SU-DHL-6 (cell line): Measurements from ENCODE around the gene PELI3.

ENCODE experiments used
- CTCF ChIP-seq: fragments of 200-600 bp; sonication (generic); IDR thresholded peaks from one replicate; pipeline ENCODE4 v1.5.1; 2017; ENCODE audit warnings: antibody characterized with exemption, mild to moderate bottlenecking, low read length, moderate library complexity; ENCODE audit not compliant: insufficient read depth, poor library complexity, severe bottlenecking
- EZH2phosphoT487 ChIP-seq: fragments of 200-600 bp; sonication (generic), shearing (Covaris generic); conservative IDR thresholded peaks from 2 replicates; pipeline ENCODE4 v1.6.1; 2018; ENCODE audit warnings: mild to moderate bottlenecking, antibody characterized with exemption, low read length, moderate library complexity, mixed read lengths

DNA sequence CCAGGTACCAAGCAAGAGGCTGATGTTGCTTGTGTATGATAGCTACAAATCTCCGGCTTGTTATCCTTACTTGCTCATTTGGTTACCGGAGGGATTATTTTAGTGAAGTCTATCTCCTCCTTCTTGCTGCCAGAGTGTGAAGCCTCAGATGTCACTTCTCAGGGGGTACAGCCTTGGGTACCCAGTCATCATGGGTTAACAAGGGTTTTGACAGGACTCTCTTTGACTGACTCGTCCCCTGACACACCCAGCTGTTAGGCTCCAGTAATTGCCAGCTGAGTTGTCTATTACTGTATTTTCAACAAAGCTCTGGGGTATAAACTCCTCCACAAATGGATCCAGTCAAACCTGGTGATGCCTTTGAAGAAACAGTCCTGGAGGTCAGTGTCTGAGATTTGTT lies 11.9 kb upstream of the PELI3 start:
- no peak for TF ChIP-seq CTCF
- no peak for TF ChIP-seq EZH2phosphoT487
